HL-60 (cell line): Measurements from ENCODE around the gene PMP22.
A peak's percentile ranks its signal among the peaks of the same experiment; 100 is the strongest.

ENCODE experiments used
- DNase-seq, 2 experiments: peaks; one replicate each; pipeline ENCODE4 v3.0.0-alpha.2; 2010 to 2020; ENCODE audit warnings: low read depth in 1 of 2, low spot score in 1 of 2
- H3K27ac ChIP-seq: fragments of 250-450 bp; sonication (Bioruptor Pico); replicated peaks from 2 replicates; pipeline ENCODE4 v1.5.1; 2020; ENCODE audit warnings: mild to moderate bottlenecking, moderate library complexity
- H3K27me3 ChIP-seq: fragments of 250-450 bp; sonication (Bioruptor Pico); 2 replicates; pipeline ENCODE4 v1.5.1; 2021; ENCODE audit warnings: mild to moderate bottlenecking, moderate library complexity; ENCODE audit not compliant: insufficient read depth, poor library complexity, severe bottlenecking
- H3K4me3 ChIP-seq: replicated peaks from 2 replicates; pipeline ENCODE4 v1.5.1; 2011; ENCODE audit warnings: mild to moderate bottlenecking, control low read depth, low read length; ENCODE audit not compliant: insufficient read depth
- CTCF ChIP-seq: IDR thresholded peaks from one replicate; pipeline ENCODE4 v1.5.1; 2011; ENCODE audit warnings: low read length, control low read depth, inconsistent platforms; ENCODE audit not compliant: insufficient read depth
- GABPA ChIP-seq: IDR thresholded peaks from 2 replicates; pipeline ENCODE4 v1.6.1; 2012; ENCODE audit warnings: low read depth
- POLR2AphosphoS5 ChIP-seq: IDR thresholded peaks from 2 replicates; pipeline ENCODE4 v1.6.1; 2012; ENCODE audit warnings: low read depth
- REST ChIP-seq: IDR thresholded peaks from 2 replicates; pipeline ENCODE4 v1.6.1; 2012; ENCODE audit warnings: low read depth; ENCODE audit not compliant: insufficient replicate concordance
- SPI1 ChIP-seq: IDR thresholded peaks from 2 replicates; pipeline ENCODE4 v1.6.1; 2012; ENCODE audit warnings: low read depth, mild to moderate bottlenecking, borderline replicate concordance

The PMP22 gene

GRCh38 chr17:15233022-15233805 lies 31.9 kb downstream of the PMP22 start:
- peak in 1 of 2 experiments; percentile 35 for DNase-seq
- Histone ChIP-seq H3K27me3 (no peaks in the 10 kb centered on the region), H3K27ac (no peak overlapping the region), H3K4me3 (no peak overlapping the region)
- TF ChIP-seq POLR2AphosphoS5 (no peak), CTCF (peak; percentile 22)

- TF ChIP-seq GABPA (no peak), POLR2AphosphoS5 (no peak), REST (no peak), CTCF (no peak), SPI1 (no peak)
- Histone ChIP-seq H3K27ac (no peak overlapping the region), H3K4me3 (no peak overlapping the region), H3K27me3 (no peaks in the 10 kb centered on the region)
- no peak for DNase-seq
Measured at GRCh38 chr17:15232517-15232915, 32.6 kb downstream of the PMP22 start.

- Histone ChIP-seq H3K27me3 (no peaks in the 10 kb centered on the region), H3K4me3 (no peak overlapping the region), H3K27ac (no peak overlapping the region)
- TF ChIP-seq GABPA, result no peak
- TF ChIP-seq REST, result no peak
- no peak for TF ChIP-seq POLR2AphosphoS5
- TF ChIP-seq CTCF, result no peak
- TF ChIP-seq SPI1, result no peak
- DNase-seq, result no peak
Measured at GRCh38 chr17:15231851-15232516, 33.1 kb downstream of the PMP22 start.
